Measurements from ENCODE around the gene S1PR3. TPM values are rescaled to one million over a fixed set of nuclear protein-coding genes. Genes with fewer than 3 reads are reported as not detected.
A peak's percentile ranks its signal among the peaks of the same experiment; 100 is the strongest.

The S1PR3 gene
- total and polyA plus RNA-seq, 2 donors (not counting 1 experiment from before 2014, with no cell fraction given), result 20.5 to 23.8 TPM

DNA sequence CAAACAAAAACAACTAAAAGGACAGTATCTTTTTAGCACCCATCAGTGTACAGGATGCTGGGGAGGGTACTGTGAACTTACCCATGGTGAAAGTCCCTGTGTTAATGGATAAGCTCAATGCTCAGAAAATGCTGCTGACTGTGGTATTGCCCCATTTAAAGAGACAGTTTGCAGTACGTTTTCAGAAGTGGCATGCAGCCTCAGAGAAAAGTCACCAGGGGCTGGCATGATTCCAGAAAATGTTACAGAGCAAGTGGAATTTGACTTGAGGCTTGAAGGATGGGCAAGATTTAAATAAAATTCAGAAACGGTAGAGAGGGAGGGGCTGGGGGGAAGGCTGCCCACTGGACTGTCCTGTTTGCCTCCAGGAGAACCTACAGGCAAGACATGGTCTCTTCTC is 7.2 kb downstream of the S1PR3 start:
- Histone ChIP-seq H3K36me3 (ENCODE audit: control insufficient read depth, insufficient read depth, low read length) (peaks cover 10% of the 10 kb centered on the region), H3K9ac (ENCODE audit: insufficient read depth, low read length) (no peak overlapping the region), H3K27me3 (ENCODE audit: control insufficient read depth, insufficient read depth, low read length) (no peaks in the 10 kb centered on the region), H2AFZ (ENCODE audit: low read length) (no peak overlapping the region), H3K79me2 (ENCODE audit: control insufficient read depth, insufficient read depth, low read length) (peaks cover 15% of the 10 kb centered on the region), H3K27ac (ENCODE audit: insufficient read depth, low read length) (no peak overlapping the region), H3K4me2 (ENCODE audit: extremely low read depth, insufficient read depth, low read length) (no peak overlapping the region), H3K4me3 (replicated peaks in 1 of 4; ENCODE audit: control extremely low read depth in 1 of 4, insufficient read depth in 1 of 4, low read depth in 3 of 4, low read length in 4 of 4) (no peak overlapping the region), H4K20me1 (ENCODE audit: control insufficient read depth, extremely low read depth, insufficient read depth, low read length) (no peaks in the 10 kb centered on the region), H3K9me3 (ENCODE audit: control insufficient read depth, insufficient read depth, low read depth, low read length) (no peaks in the 10 kb centered on the region), H3K4me1 (ENCODE audit: control insufficient read depth, extremely low read depth, insufficient read depth, low read length) (peaks cover 22% of the 10 kb centered on the region)
- peak in 1 of 2 donors; percentile 59 for DNase-seq (ENCODE audit: low read depth in 2 of 2)
- TF ChIP-seq CTCF (conservative IDR thresholded peaks at IDR 0.05 in 1 of 2, IDR thresholded peaks at IDR 0.05 in 1 of 2; ENCODE audit: low read depth in 1 of 2, low read length in 2 of 2) (no peak), EZH2 (IDR thresholded peaks at IDR 0.05; ENCODE audit: low read length, missing control alignments) (no peak)

DNA sequence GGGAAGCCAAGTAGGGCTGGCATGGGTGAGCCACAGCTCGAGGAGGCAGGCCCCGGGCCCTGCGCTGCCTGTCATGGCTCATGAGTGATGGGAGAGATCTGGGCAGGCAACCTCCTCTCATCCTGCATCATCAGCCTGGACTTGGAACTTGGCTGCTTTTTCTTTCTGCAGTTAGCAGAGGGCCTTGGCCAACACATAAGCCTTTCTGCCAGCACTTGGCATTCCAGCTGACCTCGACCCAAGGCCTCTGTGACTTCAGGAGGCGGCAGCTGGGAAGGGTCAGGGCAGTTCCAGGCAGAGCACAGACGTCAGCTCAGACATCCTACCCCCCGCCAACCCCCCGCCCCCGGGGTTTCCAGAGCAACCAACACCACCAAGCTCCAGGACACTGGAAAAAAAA is 7.6 kb downstream of the S1PR3 start:
- Histone ChIP-seq H3K9me3 (ENCODE audit: control insufficient read depth, insufficient read depth, low read depth, low read length) (no peaks in the 10 kb centered on the region), H3K27ac (ENCODE audit: insufficient read depth, low read length) (peak overlapping the region; percentile 17), H4K20me1 (ENCODE audit: control insufficient read depth, extremely low read depth, insufficient read depth, low read length) (no peaks in the 10 kb centered on the region), H3K9ac (ENCODE audit: insufficient read depth, low read length) (no peak overlapping the region), H3K4me3 (replicated peaks in 1 of 4; ENCODE audit: control extremely low read depth in 1 of 4, insufficient read depth in 1 of 4, low read depth in 3 of 4, low read length in 4 of 4) (no peak overlapping the region), H2AFZ (ENCODE audit: low read length) (no peak overlapping the region), H3K4me1 (ENCODE audit: control insufficient read depth, extremely low read depth, insufficient read depth, low read length) (peaks cover 19% of the 10 kb centered on the region), H3K79me2 (ENCODE audit: control insufficient read depth, insufficient read depth, low read length) (peaks cover 11% of the 10 kb centered on the region), H3K36me3 (ENCODE audit: control insufficient read depth, insufficient read depth, low read length) (peaks cover 10% of the 10 kb centered on the region), H3K4me2 (ENCODE audit: extremely low read depth, insufficient read depth, low read length) (no peak overlapping the region), H3K27me3 (ENCODE audit: control insufficient read depth, insufficient read depth, low read length) (no peaks in the 10 kb centered on the region)
- peak; percentile 66 to 95 for DNase-seq (ENCODE audit: low read depth in 2 of 2)
- TF ChIP-seq EZH2 (IDR thresholded peaks at IDR 0.05; ENCODE audit: low read length, missing control alignments) (no peak), CTCF (conservative IDR thresholded peaks at IDR 0.05 in 1 of 2, IDR thresholded peaks at IDR 0.05 in 1 of 2; ENCODE audit: low read depth in 1 of 2, low read length in 2 of 2) (no peak)

GRCh38 chr9:89000371-89000781 is 9.1 kb downstream of the S1PR3 start:
- Histone ChIP-seq H3K9ac (ENCODE audit: insufficient read depth, low read length) (no peak overlapping the region), H3K9me3 (ENCODE audit: control insufficient read depth, insufficient read depth, low read depth, low read length) (no peaks in the 10 kb centered on the region), H2AFZ (ENCODE audit: low read length) (no peak overlapping the region), H3K4me1 (ENCODE audit: control insufficient read depth, extremely low read depth, insufficient read depth, low read length) (peaks cover 10% of the 10 kb centered on the region), H3K4me3 (replicated peaks in 1 of 4; ENCODE audit: control extremely low read depth in 1 of 4, insufficient read depth in 1 of 4, low read depth in 3 of 4, low read length in 4 of 4) (peak overlapping the region in 1 of 4 experiments; percentile 25), H3K4me2 (ENCODE audit: extremely low read depth, insufficient read depth, low read length) (peak overlapping the region; percentile 11), H4K20me1 (ENCODE audit: control insufficient read depth, extremely low read depth, insufficient read depth, low read length) (no peaks in the 10 kb centered on the region), H3K27me3 (ENCODE audit: control insufficient read depth, insufficient read depth, low read length) (no peaks in the 10 kb centered on the region), H3K36me3 (ENCODE audit: control insufficient read depth, insufficient read depth, low read length) (peaks cover 10% of the 10 kb centered on the region), H3K79me2 (ENCODE audit: control insufficient read depth, insufficient read depth, low read length) (peaks cover 6% of the 10 kb centered on the region), H3K27ac (ENCODE audit: insufficient read depth, low read length) (peak overlapping the region; percentile 4)
- TF ChIP-seq CTCF (conservative IDR thresholded peaks at IDR 0.05 in 1 of 2, IDR thresholded peaks at IDR 0.05 in 1 of 2; ENCODE audit: low read depth in 1 of 2, low read length in 2 of 2) (no peak), EZH2 (IDR thresholded peaks at IDR 0.05; ENCODE audit: low read length, missing control alignments) (no peak)
- no peak for DNase-seq (ENCODE audit: low read depth in 2 of 2)
